SHP77 (cell line): ENCODE data around the gene NHERF2.

Experiments
- DNase-seq, 2 experiments: peaks; one replicate each; lab custom pipeline; 2025; lab: John Stamatoyannopoulos, UW

NHERF2 gene

GRCh38 chr16:2040787-2041522 lies 14.3 kb downstream of the NHERF2 start:
- peak; percentile 69 to 83 for DNase-seq

DNA sequence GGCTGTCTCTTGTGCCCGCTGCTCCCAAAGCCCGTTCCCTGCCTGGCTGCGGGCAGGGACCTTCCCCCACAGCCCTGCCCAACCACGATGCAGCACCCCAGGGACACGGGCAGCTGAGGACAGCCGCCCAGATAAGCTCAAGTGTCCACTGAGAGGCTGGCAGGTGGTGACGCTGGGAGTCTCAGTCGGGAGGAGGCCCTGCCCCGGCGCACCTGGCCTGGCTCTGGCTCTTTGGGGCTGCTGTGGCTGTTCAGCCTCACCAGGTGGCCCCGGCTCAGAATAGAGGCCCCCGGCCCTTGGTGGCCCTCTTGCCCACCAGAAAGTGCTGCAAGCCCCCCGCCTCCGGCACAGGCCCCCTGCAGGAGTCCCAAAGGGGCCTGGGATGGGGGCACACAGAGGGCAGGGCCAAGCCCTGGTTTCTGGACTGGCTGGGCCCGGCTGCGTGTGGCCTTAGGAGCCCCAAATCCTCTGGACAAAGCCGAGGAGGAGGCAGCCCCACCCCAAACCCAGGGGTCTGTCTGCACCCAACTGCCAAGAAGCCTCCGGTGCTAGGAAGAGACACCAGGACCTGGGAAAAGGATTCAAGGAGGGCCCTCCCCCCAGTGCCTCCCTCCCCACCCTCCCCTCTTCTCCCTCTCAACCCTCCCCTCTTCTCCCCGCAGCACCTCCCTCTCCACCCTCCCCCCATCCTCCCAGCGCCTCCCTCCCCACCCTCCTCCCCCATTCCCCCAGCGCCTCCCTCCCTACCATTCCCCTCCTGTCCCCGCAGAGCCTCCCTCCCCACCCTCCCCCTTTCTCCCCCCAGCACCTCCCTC lies 15.7 kb downstream of the NHERF2 start:
- DNase-seq = peak; percentile 84 to 93

DNA sequence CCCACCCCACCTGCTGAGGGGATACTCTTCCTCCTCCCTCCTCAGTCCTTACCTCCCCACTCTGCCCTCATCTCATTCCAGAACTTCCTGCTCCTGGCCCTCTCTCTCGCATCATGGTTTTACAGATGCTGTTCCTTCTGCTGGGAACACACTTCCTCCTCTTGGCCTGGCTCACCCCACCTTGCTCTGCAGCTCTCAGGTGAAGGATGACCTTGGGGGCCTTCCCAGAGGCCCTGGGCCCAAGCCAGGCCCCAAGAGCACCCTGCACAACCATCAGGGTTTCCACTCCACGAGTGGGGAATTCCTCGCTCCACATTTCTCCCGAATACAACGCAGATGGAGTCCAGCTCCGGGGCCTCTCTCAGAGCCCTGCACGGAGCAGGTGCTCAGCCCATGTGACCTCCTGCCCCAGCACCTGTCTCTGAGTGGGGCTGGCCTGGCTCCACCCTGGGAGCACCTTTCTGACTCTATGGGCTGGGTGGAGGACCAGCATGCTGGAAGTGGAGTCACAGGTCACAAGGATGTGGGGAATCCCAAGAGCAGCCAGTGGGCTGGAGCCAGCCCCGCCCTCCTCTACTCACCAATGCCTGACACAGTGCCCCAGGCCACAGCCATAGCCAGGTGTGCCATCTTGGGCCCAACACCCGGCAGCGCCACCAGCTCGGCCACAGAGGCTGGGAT lies 16.4 kb downstream of the NHERF2 start:
- no peak for DNase-seq

DNA sequence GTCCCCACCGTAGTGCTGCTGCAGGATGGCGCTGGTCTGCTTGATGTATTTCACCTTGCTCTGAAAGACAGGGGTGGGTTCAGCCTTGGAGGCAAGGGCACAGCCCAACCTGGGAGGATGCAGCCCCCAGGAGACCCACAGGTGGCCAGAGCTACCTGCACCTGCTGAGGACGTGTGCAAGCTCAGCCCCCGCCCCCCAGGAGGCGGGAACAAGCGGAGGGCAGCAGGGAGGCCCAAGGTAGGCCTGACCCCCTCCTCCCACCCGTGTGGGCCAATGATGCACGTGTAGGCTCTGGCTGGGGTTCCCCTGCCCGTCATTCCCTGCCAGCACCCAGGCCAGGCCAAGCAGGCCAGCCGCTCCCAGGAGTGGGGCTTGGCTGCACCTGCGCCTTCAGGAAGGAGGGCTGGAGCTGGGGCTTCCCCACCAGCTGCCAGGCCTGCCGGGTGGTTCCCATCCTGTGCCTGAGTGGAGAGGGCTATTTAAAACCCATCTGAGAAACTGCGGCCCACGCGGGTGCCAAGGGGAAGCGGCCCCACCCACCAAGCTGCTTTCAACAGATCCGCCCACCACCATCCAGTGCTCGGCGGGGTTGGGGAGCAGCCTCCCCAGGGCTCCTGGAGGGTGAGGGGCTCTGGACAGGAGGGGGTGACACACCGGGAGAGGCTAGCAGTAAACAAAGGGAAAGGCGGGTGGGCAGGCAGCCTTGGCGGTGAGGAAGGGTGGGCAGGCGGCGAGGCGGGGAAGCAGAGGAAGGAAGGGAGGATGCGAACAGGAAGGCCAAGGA lies 17.2 kb downstream of the NHERF2 start:
- DNase-seq = peak; percentile 81 to 85

- no peak for DNase-seq
These were observed 17.8 kb downstream of the NHERF2 start for GRCh38 chr16:2044541-2044940.

DNA sequence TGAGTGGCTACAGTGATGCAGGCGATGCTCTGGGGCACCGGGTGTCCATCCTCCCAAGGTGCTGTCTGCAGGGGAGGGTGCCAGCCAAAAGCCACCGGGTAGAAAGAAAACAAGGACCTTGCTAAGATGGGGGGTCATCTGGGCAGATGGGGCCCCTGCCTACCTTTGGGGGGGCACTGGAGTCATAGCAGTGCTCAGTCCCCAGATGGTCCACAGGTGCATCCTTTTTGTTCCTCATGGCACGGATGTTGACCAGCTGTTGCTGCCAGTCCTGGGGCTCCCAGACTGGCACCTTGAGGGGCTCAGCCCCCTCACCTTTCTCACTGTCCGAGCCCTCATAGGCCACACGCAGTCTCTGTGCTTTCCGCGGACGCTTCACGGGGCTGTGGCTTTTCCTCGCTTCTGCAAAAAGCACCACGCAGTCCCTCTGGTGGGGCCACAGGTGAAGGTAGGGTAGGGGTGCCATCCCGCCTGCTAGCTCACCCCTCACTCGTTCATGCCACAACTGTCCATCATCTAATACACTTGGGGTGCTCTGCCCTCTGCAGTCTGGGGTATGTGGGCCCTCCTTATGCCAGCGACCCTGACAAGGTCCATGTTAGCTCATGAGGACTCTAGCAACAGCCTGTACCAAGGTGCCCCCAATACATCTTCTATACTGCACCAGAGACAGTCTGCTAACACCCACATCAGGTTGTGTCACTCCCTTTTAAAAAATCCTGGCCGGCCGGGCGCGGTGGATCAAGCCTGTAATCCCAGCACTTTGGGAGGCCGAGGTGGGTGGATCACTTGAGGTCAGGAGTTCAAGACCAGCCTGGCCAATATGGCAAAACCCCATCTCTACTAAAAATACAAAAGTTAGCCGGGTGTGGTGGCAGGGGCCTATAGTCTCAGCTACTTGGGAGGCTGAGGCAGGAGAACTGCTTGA lies 19.5 kb downstream of the NHERF2 start:
- no peak for DNase-seq

- DNase-seq = peak in 1 of 2 experiments; percentile 51
These were observed 20.2 kb downstream of the NHERF2 start for GRCh38 chr16:2046893-2047329.

DNA sequence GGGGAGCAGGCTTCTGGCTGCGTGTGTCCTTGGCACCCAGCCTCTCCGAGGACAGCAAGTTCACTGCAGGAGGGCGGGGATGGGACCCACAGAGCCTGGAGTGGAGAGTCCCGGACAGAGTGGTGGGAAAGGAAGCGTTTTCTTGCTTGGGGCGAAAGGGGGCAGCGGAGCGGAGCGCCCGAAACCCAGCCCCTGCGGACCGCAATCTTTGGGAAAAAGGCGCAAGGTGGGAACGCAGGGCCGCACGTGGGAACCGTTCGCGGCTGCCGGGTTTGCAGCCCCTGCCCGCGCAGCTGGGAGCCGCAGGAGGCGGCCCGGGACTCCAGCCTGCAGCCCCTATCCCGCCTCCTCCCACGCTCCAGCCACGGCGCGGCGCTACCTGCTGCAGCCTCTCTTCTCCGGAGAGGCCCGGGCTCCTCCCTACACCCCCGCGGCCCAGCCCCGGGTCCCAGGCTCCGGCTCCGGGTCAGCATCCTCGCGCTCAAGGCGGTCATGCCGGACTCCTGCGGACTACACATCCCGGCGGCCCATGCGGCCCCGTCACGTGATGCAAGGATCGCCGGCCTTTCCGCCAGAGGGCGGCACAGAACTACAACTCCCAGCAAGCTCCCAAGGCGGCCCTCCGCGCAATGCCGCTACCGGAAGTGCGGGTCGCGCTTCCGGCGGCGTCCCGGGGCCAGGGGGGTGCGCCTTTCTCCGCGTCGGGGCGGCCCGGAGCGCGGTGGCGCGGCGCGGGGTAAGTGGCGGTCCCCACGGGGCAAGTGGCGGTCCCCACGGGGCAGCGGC lies 20.8 kb downstream of the NHERF2 start, which contains the start of the genes NTHL1 and TSC2:
Gene NTHL1, minus strand, starts transcription at position 505 of the 786 bp plus-strand sequence. Its CDS starts 11 bp downstream, at position 494.
Gene TSC2, plus strand, starts transcription at position 656 of the 786 bp plus-strand sequence. CDS start 631 bp downstream, outside the sequence.
- DNase-seq = peak; percentile 88 to 95

DNA sequence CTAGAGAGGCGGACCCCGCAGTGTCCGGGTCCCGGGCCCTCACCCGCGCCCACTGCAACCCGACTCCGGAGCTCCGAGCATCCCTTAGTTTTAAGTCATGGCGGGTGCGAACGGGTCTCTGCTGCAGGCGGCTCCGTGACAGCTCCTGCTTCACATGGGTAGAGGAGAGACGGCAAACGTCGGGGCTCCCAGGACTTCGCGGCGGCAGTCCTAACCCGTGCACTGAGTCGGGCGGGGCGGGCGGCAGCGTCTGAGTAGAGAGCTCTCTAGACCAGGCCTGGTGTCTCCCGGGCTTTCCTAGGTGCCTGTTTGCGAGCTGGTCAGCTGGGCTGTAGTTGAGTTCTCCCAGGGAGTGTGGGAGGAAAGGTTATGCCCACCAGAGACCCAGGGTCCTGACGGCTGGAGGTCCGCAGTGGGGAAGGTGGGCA lies 21.4 kb downstream of the NHERF2 start:
- DNase-seq = no peak

DNA sequence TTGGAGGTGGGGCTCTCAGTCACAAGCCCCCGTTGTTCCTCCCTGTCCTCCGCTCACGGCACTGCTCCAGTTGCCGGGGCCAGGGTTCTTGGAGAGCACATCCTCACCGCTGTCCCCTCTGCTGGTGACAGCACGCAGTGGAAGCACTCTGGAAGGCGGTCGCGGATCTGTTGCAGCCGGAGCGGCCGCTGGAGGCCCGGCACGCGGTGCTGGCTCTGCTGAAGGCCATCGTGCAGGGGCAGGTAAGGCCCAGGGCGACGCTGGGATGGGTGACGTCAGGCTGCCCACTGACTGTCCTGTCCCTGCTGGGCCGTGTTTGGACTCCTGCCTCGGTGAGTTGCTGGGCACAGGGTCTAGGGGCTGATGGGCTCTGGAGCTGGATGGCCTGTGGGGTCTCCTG lies 26.5 kb downstream of the NHERF2 start:
- no peak for DNase-seq

DNA sequence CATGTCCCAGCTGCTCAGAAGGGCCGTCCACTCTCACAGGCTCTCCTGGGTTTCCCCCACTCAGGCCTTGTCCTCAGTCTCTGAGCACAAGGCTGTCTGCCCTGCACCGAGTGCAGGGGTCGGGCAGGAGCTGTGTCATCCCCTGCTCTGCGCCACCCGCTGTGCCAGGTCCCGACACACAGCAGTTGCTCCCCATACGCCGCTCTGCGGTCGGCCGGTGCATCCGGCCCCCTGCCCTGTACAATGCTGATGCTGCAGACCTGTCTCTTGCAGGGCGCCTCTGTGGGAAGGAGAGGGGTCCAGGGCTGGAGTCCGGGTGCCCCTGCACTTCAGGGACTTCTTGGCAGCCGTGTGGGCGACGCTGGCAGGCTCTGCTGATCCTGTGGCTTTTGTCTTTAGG lies 27.2 kb downstream of the NHERF2 start:
- no peak for DNase-seq

GRCh38 chr16:2054543-2055245 lies 28.0 kb downstream of the NHERF2 start:
- DNase-seq = no peak

DNA sequence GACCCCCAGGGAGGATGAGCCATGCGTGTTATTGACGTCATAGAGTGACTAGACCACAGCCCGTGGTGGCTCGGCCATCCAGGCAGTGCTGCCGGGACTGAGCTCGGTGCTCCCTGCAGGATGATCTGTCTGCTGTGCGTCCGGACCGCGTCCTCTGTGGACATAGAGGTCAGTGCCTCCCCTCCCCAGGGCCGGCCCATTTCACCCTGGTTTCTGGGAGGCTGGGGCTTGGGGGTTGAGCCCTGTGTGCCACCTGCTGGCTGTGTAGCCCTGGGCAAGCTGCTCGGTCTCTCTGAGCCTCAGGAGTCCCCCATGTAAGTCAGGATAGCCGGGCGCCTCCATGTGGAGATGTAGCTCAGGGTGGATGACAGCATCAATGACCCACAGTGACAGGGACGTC lies 29.4 kb downstream of the NHERF2 start:
- no peak for DNase-seq

DNA sequence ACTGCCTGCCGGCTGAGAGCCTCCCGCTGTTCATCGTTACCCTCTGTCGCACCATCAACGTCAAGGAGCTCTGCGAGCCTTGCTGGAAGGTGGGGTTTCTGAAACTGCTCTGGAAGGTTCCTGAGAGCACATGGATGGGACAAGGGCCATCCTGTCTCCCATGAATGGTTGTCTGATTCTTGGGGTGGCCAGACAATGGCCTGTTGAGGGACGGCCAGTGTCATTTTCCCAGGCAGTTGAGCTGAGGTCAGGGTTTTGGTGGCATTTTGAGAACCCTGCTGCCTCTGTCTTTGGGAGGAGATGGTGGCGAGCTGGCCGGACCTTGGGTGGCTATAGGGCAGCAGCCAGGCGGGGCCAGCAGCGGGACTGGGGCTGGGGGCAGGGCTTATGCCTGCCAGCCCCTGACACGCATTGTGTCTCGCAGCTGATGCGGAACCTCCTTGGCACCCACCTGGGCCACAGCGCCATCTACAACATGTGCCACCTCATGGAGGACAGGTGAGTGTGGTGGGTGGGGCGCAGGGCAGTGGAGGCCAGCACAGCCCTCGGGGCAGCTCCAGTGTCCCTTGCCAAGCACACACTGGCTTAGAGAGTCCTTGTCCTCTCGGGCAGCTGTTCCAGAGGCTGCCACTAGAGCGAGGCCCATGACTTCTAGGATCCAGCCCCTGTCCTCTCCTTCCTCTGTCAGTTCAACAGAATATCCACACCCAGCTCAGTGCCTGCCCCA lies 30.1 kb downstream of the NHERF2 start:
- no peak for DNase-seq

DNA sequence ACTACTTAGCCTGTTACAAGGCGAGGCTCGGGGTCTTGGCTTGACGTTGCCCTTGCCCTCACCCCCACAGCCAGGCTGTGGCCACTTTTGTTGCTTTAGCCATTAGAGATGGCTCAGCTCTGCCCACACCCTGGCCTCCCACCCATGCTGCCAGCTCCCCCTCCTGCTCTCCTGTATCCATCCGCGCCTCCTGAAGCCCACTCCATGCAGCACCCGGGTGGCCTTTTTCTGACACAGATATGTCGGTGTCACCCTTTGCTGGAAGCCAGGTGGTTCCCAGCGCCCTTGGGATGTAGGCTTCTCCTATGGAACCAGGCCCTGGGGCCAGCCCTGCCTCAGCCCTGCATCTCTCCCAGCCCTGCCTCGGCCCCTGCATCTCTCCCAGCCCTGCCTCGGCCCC lies 30.7 kb downstream of the NHERF2 start:
- DNase-seq = no peak

GRCh38 chr16:2058420-2058819 lies 31.7 kb downstream of the NHERF2 start:
- no peak for DNase-seq

- no peak for DNase-seq
These were observed 32.2 kb downstream of the NHERF2 start for GRCh38 chr16:2058872-2059271.

GRCh38 chr16:2060346-2060745 lies 33.6 kb downstream of the NHERF2 start:
- DNase-seq = no peak
